ENCODE measurements around the gene SIVA1. TPM values are rescaled to one million over a fixed set of nuclear protein-coding genes. Genes with fewer than 3 reads are reported as not detected.

SIVA1 gene
- polyA plus RNA-seq, 1 donor, result 78.9 TPM

DNA sequence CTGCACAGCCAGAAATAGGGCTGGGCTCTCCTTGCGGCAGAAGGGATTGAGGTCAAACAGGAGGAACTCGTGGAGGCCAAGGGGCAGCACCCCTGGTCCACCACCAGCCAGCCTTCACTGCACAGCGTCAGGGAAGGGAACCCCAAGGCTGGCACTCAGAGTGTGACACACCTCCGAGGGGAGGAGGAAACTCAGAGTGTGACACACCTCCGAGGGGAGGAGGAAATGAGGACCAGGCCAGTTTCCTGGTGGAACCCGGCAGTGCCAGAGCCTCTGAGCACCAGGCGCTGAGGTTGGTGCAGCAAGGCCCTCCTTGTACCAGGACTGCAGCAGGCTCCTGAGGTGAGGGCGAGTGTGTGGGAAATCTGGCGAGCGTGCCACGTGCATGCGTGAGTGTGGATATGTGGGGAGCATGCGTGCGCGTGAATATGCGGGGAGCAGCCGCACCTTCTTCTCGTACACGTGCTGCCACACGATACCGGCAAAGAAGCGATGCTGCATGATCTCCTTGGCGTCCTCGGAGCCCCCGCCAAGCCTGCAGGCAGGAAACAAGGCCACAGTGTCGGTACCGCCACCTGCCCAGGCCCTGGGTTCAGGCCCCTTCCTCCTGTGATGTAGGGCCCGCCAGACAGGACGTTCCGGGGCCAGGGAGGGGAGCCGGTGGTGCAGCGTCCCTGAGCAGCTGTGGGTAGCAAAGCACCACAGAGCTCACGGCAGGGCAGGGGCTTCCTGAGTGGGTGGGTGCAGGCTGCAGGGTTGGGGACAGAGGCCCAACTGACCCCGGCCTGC, 19.2 kb downstream of the SIVA1 start:
- DNase-seq, result no peak

GRCh38 chr14:104772707-104773504, 20.0 kb downstream of the SIVA1 start:
- DNase-seq, result no peak

GRCh38 chr14:104773505-104774452, 20.8 kb downstream of the SIVA1 start:
- no peak for DNase-seq

DNA sequence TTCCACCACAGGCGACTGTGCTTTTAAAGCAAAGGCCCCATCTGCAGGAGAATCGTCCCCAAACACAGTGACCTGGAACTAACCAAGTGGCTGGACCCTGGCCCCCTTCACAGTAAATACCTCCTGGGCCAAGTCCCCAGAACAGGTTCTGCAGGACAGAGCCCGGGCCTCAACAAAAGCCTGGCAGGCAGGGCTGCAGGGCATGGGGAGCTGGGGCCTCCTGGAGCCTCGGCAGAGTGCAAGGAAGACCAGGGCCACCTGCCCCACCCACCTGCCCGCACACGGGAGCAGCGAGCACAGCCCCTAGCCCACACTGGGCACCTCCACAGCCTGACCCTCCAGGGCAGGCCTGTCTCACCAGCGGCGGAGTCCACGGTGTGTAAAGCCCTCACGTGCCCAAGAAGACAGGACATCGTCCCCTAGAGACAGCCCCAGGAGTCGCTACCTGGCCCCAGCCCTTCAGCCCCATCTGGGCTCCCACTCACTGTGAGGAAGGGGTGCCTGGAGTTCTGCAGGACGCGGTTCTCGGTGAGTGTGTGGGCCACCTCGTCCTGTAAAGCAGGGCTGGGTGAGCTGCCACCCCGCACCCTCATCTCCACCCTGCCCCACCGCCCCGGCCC, 21.6 kb downstream of the SIVA1 start:
- DNase-seq, result no peak

GRCh38 chr14:104775073-104775489, 22.1 kb downstream of the SIVA1 start:
- no peak for DNase-seq

- no peak for DNase-seq
Observed at GRCh38 chr14:104776481-104776880, 23.5 kb downstream of the SIVA1 start.

DNA sequence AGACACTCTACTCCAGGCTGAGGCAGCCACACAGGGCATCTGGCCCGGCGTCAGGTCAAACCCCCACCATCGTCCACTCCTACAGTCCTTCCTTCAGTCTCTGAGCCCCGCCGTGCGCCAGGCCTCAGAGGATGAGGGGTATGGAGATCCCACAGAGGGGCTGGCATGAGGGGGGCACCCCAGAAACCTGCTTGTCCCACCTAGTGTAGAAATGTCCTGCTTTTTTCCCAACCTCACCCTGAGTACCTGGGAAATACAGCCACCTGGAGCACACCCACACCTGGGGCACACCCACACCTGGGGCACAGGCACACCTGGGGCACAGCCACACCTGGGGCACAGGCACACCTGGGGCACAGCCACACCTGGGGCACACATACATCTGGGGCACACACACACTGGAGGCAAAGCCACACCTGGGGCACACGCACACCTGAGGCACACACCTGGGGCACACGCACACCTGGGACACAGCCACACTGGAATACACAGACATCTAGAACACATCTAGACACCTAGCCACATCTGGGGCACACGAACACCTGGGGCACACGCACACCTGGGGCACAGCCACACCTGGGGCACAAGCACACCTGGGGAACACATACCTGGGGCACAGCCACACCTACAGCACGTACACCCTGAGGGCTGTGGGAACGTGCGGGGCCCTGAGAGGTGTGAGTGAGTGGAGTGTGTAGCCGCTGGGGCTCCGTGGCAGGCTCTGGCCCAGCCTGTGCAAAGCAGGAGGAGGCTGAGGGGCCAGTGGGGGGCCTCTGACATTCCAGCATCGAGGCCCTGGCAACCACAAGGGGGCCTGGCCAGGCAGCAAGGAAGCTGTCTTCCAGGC, 24.2 kb downstream of the SIVA1 start:
- no peak for DNase-seq

DNA sequence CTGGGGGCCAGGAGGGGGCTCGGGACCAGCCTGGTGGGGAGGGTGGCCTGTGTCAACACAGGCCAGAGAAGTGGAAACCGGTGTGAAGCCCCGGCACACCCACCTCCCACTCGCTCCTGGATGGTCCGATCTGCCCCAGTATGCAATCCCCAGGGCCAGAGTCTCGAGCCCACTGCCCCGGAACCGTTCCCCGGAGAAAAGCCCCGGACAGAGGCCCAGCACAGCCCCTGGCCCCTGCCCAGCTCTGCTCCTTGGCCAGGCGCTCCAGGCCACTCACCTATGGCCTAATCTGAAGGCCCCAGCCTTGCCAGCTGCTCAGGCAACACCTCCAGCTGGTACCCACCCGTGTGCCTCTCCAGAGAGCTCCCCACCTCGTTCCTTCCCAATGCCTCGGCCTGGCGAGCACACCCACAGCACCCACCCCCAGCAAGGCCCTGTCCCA, 24.9 kb downstream of the SIVA1 start:
- no peak for DNase-seq

GRCh38 chr14:104778694-104779331, 25.9 kb downstream of the SIVA1 start:
- no peak for DNase-seq

- DNase-seq, result no peak
Observed at GRCh38 chr14:104779776-104780512, 27.0 kb downstream of the SIVA1 start.

DNA sequence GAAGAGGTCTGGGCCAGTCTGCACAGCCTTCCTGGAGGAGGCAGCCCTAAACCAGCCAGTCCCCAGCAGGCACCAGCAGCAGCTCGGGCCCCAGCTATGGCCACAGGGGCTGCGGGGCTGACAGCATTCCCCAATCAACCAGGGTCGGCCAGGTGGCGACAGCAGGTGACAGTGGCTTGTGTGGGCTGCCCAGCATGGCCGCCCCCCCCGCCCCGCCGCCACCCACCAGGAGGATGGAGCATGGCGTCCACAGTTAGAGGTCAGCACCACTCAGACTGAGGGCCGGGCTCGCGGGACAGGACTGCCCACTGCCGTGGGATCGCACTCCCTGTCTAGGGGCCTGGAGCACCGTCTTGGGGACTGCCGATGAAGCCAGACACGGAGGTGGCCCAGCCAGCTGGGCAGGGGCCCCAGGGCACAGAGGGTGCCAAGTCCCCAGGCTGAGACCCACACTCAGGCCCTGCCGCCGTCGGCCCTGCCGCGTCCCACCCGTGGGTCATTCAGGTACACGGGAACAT, 27.6 kb downstream of the SIVA1 start:
- DNase-seq, result no peak

DNA sequence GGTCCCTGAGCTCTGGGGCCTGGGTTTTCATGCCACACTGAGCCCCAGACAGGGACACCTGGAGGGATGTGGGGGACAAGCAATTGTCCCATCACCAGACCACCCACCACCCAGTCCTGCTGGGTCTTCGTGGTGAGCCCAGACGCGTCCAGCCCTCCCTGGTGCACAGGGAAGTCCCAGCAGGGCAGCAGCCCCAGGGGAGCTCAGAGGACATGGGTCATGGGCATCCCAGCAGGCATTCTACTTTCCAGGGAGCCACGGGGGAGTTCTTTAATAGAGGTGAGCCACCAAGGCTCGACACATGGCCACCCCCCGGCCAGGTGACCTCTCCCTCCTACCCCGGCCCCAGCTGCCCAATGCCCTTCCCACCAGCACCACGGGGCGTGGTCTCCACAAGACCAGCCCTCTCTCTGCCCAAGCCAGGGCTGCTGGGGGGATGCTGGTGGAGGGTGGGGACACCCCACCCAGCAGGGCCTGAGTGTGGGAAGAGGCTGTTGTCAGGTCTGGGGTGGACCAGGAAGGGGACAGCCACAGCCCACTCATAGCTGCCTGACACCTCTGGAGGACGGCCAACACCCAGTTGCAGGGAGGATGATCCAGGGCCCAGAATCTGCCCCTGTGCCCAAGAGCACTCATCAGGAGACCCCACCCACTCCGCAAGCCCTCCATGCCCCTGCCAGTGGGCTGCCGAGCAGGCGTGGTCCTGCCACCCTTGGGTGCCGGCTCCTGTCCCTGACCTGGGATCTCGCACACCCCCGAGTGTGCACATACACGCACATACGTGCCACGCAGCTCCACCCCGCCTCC, 28.5 kb downstream of the SIVA1 start:
- no peak for DNase-seq

DNA sequence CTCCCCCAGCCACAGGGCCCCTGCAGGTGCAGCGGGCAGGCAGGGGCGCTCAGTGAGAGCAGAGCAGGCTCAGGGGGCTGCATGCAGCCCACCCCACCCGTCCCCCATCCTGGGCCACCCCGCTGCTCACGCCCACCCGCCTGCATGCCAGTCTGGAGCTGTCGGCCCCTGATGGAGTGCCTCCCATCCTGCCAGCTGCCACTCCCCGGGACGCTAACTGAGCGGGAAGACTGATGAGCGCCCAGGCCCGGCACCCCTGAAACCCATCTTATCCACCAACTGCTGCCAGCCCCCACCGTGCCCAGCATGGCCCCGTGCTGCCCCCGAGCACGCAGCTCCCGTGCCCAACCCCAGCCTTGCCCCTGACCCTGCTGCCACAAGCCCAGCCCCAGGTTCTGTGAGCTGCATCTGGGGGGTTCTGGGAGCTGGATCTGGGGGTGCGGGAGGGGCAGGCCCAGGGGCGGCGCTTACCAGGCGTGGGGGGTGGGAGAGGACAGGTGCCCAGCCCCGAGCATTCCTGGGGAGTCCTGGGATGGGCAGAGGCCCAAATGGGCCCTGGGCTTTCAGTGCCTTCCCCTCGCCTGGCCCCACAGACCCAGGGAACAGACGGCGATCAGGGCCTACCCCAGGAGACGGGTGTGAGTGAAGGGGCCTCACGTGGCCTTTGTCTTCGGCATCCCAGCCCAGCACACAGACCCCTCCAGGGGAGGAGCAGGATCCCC, 29.3 kb downstream of the SIVA1 start:
- DNase-seq, result no peak

GRCh38 chr14:104782808-104783139, 29.8 kb downstream of the SIVA1 start:
- DNase-seq, result no peak

DNA sequence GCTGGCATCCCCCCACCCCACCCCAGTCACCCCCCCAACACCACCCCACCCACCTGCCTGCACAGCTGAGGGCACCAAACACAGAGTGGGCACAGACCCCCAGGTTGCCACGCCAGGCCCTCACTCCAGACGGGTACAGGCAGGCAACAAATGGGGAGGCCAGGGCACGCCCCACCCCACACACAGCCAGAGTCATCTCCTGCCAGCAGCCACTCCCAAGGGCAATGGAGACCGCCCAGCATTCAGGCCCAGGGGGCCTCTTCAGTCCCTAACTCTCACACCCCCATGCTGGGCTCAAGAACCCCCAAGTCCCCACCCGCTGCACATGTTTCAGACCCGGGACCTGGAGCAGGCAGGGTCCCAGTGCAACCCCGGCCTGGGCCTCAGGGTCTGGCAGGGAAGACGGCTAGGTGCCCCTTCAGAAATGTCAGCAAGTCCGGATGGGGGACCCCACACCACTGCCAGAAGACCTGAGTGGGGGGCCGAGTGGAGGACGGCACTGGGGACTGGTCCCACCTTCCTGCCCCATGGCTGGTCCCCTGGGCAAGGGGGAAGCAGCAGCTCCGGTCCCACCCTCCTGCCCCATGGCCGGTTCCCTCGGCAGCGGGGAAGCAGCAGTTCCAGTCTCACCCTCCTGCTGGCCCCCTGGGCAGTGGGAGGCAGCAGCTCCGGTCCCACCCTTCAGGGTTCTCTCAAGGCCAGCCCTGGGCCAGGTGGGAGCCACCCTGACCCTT, 30.7 kb downstream of the SIVA1 start:
- DNase-seq, result no peak

DNA sequence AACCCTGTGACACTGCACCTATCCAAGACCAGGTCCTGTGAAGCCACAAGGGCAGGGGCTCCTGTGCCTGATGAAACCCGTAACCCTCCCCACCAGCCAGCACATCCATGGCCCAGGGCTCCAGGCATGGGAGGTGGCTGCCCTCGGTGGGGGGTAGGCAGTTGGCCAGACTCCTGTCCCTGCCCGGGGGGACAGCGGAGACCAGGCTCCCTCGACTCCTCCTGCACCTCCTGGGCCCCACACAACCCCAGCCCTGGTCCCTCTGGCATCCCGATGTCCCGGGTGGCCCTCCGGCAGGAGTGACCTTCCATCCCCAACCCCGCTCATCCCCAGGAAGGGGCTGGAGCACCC, 31.2 kb downstream of the SIVA1 start:
- no peak for DNase-seq

- DNase-seq, result no peak
Observed at GRCh38 chr14:104784846-104785707, 32.1 kb downstream of the SIVA1 start.
